Stimulated activated CD8-positive, alpha-beta memory T cell treated with anti-CD3 and anti-CD28 coated beads, Interleukin-15, amount 100 ng/mL, for 1 hour (primary cell): ENCODE data around the gene ATRIP.
A peak's percentile ranks its signal among the peaks of the same experiment; 100 is the strongest.
"Not testable (repeated sequence)": the region's sequence is repeated elsewhere in the genome, so short reads cannot be mapped to it uniquely, and the experiment has no call there.

Experiments
- DNase-seq: peaks from one replicate; pipeline ENCODE4 v3.0.0-alpha.2; 2020; ENCODE audit warnings: low read depth

The ATRIP gene

DNA sequence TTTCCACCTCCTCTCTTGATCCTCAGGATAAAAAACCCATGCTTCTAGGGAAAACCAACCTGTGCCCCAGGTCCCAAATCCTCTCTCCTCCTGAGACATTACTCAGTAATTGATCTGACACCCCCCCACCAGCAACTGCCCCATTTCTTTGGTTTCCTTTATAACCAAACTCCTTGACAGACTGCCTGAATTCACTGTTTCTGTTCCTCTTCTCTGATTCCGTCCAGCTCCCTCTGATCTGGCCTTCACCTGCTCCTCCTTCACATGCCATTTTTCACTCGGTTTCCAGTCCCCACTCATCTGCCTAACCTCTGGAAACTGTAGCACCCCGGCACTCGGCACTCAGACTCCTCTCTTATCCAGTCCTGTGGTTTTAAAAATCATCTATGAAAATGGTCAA, 8.7 kb upstream of the ATRIP start:
- DNase-seq = no peak

DNA sequence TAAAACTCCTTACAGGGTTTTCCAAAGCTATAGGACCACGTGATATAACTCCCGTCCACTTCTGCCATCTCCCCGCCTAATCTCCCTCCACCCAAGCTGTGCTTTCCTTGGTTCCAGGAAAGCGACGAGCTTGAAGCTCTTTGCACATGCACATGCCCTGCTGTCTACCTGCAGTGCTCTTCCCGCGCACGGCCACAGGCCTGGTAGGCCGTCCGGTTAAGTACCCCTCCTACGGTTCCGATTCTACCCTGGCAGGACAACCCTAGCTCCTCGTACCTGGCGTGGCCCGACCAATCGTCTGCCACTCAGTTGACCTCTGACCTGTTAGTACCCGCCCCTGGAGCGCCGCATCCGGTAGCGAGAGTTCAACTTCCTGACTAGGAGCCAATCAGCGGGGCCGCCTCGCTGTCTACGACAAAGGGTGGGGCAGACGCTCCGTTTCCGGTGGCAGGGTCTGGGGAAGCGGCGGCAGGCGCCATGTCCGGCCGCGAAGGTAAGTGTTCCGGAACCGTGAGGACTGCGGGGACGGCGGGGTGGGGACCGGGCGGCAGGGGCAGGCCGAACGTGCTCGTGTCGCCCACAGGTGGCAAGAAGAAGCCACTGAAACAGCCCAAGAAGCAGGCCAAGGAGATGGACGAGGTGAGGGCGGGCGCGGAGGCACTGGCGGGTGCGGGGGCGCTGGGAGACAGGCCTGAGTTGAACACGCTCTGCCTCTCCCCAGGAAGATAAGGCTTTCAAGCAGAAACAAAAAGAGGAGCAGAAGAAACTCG, 6.5 kb upstream of the ATRIP start, which contains the start of the genes CCDC51 and TMA7:
Gene CCDC51 (minus strand): TSS at position 300 of the 770 bp plus-strand sequence. CDS start 4,991 bp downstream, outside the sequence.
Gene TMA7 (plus strand): TSS at position 438 of the 770 bp plus-strand sequence. CDS start 40 bp downstream, at position 478.
- DNase-seq = peak; percentile 98

DNA sequence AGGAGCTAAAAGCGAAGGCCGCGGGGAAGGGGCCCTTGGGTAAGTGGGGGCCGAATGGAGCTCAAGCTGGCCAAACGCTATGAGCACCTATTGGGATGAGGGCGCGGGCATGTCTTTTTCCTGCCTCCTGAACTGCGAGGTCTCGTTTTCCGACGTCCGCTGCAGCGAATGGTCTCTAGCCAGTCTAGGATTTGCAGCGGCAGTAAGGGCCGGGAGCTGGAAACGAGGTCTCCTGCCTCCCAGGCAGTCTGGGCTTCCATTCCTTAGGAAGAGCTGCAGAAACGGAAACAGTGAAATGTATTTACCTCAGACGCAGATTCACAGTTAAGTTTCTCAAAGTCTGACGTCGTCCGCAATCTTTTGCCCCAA, 6.0 kb upstream of the ATRIP start:
- DNase-seq = no peak

DNA sequence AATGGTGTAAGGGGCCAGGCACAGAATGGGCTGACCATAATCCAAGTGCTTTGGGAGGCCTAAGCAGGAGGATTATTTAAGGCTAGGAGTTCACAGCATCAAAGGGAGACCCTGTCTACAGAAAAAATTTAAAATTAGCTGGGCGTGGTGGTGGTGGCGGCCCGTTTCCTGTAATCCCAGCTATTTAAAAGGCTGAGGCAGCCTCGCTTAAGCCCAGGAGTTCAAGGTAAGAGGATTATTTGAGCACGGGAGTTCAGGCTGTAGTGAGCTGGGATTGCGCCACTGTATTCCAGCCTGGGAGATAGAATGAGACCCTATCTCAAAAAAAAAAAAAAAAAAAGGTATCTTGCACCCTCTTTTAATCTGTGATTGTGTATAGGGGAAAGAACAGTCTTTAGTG, 4.6 kb upstream of the ATRIP start:
- DNase-seq = no peak

DNA sequence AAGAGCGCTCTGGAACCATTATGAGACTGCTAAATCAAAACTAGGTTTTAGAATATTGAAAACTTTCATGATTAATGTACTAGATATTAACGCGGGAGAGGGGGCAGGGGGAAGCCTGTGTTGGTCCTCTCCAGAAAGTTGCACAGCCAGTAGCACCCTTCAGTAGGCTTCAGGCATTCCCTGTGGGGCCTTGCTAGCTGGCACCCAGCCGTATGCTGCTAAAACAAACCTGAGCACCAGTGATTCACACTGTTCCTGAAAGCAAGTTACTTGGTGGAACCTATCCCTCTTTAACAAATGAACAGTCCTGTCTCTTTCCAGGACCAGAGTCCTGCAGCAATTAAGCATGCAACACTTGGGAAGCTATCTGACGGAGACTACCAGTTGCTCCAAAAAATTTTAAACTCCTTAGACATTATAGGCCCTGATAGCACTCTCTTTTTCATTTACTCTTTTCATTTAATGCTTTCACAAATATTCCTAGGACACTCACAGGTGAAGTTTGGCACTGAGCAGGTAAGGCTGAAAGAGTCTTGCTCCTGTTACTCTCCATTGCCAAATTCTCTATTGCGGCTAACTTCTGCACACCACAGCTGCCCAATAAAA, 1.2 kb upstream of the ATRIP start:
- DNase-seq = no peak

DNA sequence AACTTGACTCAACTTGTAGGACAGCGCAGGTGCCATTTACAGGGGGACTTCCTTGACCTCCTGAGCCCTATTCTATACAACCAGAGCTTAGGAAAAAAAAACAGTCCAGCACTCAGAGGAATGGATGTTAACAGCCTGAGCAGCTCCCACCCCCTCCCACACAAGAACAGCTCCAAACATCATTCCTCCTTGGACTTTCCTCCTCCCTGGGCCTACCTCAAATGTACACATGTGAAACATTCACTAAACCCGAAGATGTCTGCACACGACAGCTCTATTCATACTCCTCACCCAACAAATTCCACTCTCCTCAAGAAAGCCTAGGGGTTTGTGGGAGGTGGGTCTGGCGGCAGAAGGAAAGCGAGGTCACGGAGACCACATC, 503 bp upstream of the ATRIP start:
- no peak for DNase-seq

DNA sequence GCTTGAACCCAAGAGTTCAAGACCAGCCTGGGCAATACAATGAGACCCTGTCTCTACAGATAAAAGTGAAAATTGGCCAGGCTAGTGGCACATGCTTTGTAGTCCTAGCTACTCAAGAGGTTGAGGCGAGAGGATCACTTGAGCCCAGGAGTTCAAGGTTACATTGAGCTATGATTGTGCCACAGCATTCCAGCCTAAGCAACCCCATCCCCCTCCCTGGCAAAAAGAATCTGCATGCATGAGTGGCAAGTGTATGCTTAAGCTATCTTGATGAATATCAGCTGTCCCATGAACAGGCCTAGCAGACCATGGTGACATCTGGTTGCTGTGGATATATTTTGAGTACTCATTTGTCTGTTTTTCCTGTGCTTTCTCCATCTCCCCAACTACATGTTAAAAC, 4.7 kb downstream of the ATRIP start:
- DNase-seq = no peak

DNA sequence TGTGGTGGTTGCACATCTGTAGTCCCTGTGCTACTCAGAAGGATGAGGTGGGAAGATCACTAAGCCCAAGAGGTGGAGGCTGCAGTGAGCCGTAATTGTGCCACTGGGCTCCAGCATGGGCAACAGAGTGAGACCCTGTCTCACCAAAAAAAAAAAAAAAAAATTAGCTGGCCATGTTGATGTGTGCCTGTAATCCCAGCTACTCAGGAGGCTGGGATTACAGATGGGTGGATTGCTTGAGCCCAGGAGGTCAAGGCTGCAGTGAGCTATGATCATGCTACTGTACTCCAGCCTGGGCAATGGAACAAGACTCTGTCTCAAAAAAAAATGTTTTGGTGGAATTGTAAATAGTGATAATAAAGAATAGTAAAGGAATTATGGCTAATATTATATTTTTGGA, 9.9 kb downstream of the ATRIP start:
- no peak for DNase-seq

DNA sequence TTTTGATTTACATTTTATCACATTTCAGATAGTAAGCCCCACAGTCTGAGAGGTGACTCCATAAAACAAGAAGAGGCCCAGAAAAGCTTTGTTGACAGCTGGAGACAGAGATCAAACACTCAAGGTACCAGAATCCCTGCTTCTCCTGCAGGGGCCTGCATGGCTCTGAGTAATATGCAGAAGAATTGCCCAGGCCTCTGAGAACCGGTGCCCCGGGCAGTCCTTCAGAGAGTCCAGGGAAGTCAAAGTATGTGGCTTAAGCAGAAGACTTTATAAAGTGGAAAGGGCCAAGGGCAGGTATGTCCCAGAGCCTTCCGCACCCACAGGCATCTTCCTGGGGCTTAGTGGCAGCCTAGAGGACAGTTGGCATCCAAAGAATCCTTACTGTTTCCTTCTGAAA, 12.8 kb downstream of the ATRIP start:
- DNase-seq = no peak

DNA sequence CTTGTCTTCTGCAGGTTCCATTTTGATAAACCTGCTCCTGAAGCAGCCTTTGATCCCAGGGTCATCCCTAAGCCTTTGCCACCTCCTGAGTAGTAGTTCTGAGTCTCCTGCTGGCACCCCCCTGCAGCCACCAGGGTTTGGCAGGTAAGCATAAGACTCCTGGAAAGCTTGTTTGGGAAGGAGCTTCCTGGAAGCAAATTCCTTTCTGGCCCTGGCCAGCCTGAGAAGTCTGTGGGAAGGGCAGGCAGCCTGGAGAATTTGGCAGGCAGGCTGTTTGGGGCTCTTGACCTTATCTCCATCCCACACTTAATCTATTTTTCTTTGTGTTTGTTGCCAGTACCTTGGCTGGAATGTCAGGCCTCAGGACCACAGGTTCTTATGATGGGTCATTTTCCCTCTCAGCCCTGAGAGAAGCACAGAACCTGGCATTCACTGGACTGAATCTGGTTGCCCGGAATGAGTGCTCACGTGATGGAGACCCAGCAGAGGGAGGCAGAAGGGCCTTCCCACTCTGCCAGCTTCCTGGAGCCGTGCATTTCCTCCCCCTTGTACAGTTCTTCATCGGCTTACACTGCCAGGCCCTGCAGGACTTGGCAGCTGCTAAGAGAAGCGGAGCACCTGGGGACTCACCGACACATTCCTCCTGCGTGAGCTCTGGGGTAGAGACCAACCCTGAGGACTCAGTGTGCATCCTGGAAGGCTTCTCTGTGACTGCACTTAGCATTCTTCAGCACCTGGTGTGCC, 13.4 kb downstream of the ATRIP start:
- no peak for DNase-seq

DNA sequence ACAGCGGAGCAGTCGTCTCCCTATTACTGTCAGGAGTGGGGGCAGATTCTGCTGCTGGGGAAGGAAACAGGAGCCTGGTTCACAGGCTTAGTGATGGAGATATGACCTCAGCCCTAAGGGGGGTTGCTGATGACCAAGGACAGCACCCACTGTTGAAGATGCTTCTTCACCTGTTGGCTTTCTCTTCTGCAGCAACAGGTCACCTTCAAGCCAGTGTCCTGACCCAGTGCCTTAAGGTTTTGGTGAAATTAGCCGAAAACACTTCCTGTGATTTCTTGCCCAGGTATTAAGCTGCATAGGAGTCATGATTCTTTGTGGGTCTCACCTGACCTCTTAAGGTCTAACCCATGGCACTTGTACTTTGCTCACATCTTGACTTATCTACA, 14.0 kb downstream of the ATRIP start:
- no peak for DNase-seq

DNA sequence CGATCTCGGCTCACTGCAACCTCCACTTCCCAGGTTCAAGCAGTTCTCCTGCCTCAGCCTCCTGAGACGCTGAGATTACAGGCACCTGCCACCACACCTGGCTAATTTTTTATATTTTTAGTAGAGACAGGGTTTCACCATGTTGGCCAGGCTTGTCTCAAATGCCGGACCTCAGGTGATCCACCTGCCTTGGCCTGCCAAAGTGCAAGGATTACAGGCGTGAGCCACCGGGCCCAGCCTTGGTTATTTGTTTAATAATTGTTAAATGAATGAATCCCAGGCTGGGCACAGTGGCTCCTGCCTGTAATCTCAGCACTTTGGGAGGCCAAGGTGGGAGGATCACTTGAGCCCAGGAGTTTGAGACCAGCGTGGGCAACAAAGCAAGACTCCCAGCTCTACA, 15.2 kb downstream of the ATRIP start:
- DNase-seq = not testable (repeated sequence)

DNA sequence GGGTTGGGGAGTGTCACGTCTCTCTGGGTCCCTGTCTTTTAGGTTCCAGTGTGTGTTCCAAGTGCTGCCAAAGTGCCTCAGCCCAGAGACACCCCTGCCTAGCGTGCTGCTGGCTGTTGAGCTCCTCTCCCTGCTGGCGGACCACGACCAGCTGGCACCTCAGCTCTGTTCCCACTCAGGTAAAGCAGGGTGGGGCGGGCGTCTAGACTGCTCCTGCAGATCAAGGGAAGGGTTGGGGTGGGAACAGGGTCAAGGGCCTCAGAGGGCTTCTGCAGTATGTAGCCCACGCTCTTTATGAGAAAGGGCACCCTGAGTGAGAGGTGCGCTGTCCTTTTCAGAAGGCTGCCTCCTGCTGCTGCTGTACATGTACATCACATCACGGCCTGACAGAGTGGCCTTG, 17.2 kb downstream of the ATRIP start:
- DNase-seq = no peak

DNA sequence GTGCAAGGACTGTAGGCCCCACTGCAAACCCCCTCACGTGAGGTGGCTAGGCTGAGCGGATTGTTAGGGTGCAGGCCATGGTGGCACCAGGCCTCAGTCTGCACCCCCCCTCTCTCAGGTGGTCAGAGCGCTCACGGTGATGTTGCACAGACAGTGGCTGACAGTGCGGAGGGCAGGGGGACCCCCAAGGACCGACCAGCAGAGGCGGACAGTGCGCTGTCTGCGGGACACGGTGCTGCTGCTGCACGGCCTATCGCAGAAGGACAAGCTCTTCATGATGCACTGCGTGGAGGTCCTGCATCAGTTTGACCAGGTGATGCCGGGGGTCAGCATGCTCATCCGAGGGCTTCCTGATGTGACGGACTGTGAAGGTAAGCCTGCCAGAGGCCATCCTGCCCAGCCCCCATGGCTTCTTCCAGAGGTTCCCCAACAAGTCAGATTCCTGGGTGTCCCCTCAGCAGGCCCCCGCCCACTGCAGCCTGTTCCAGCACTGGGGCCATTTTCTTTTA, 18.2 kb downstream of the ATRIP start:
- no peak for DNase-seq

DNA sequence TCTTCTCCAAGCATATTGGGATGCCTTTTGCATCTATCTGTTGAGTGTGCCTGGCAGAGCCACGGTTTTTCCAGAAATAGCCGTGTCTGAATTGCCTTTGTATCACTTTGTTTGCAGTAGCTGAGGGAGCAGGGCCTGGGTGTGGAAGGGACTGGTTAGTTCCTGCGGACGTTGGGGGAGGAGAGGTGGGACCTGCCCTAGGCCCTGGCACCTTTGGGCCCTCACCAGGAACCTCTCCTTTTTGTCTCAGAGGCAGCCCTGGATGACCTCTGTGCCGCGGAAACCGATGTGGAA, 18.6 kb downstream of the ATRIP start:
- DNase-seq = no peak

DNA sequence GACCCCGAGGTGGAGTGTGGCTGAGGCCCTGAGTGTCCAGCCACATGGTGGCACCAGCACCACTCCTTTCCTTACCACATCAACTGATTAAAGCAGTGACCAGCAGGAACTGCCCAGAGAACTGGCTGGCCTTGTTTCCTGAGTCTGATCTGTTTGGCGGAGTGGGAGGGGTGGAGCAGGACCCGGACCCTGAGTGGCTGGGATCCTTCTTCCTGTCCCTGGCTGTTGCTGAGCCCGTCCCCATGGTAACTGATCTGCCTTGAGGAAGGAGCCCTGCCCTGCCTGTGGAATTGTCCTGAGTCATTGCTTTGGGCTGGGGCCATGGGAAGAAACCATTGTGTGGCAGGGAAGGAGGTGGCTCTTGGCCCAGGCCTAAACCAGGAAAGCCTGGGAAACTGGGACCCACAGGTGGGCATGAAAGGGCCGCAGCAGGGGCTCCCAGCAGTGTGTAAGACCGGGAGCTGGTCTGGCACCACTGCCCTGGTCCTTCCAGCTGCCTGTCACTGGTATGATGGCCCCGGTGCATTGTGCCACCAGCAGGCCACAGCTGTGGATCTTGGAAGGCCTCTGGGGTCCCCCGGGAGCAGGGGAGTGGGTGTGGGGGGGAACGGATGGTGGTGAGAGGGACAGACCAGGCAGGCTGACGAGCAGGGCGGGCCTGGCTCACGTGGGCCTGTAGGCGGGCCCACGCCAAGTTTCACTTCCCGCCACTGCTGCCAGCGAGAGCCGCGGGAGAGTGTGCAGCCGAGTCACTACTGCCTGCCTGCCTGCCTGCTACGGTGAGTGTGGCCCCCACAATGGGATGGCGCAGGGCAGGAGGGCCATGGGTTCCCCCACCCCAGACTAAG, 19.2 kb downstream of the ATRIP start:
- peak; percentile 54 for DNase-seq

DNA sequence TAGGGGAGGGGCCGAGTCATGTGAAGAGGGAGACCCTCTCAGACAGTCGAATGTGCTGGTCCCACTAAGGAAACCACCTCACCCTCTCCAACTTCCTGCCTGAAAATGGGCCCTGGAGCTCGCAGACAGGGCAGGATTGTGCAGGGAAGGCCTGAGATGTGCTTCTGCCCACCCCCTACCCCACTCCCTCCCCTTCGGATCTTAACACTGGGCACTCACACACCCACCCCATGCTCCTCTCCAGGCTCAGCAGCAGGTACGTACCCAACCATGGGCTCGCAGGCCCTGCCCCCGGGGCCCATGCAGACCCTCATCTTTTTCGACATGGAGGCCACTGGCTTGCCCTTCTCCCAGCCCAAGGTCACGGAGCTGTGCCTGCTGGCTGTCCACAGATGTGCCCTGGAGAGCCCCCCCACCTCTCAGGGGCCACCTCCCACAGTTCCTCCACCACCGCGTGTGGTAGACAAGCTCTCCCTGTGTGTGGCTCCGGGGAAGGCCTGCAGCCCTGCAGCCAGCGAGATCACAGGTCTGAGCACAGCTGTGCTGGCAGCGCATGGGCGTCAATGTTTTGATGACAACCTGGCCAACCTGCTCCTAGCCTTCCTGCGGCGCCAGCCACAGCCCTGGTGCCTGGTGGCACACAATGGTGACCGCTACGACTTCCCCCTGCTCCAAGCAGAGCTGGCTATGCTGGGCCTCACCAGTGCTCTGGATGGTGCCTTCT, 20.0 kb downstream of the ATRIP start:
- no peak for DNase-seq

DNA sequence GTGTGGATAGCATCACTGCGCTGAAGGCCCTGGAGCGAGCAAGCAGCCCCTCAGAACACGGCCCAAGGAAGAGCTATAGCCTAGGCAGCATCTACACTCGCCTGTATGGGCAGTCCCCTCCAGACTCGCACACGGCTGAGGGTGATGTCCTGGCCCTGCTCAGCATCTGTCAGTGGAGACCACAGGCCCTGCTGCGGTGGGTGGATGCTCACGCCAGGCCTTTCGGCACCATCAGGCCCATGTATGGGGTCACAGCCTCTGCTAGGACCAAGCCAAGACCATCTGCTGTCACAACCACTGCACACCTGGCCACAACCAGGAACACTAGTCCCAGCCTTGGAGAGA, 20.5 kb downstream of the ATRIP start:
- DNase-seq = no peak

DNA sequence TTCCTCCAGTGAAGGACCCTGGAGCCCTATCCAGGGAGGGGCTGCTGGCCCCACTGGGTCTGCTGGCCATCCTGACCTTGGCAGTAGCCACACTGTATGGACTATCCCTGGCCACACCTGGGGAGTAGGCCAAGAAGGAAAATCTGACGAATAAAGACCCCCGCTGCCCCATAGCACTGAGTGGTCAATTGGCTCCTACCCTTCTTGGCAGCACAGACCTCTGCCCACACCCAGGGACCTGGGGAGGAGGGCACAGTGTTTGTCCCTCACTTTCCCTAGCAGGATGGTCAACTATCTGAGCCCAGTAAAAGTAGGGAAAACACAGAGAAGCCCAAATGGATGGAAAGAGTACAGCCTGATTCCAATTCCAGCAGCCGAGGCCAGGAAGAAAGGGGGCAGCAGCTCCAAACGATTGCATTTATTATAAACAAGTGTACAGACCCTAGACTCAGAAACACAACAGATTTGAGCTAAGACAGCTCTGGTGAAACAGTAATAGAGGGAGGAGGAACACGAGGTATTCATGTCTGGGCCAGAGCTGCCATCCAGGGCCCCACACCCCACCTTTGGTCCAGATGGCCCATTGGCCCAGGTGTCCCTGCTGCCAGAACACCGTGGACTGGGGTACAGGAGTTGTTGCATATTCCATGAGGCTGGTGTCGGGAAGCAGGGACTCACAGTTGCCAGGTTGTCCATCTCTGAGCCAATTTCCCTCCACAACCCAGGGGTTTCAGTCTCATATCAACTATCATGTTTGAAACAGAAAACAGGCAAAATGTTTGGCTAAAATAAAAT, 21.1 kb downstream of the ATRIP start:
- DNase-seq = no peak

DNA sequence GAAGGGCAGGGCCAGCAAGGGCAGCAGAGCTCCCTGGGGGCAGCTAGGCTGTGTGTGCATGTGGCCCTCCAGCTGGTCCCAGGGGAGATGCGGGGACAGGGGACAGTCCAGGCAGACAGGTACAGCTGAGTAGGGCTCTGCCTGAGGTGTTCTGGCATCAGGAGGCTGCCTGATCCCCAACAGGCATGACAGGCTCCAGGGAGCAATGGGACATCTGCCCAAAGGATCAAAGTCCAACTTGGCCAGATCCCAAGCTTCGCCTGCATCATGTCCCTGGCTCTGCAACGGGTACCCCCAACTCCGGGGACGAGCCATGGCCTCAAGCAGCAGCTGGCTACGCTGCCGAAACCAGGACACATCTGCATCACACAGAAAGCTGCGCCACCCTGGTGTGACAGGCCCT, 21.8 kb downstream of the ATRIP start:
- no peak for DNase-seq
